SK-N-SH (cell line): Measurements from ENCODE around the gene KANK3. TPM values are rescaled to one million over a fixed set of nuclear protein-coding genes. Genes with fewer than 3 reads are reported as not detected.
A peak's percentile ranks its signal among the peaks of the same experiment; 100 is the strongest.

ENCODE experiments used
- CTCF ChIA-PET: fragments of 300-600, 350-600 bp; formaldehyde crosslinking; extraction: SDS; loops from one replicate; lab custom pipeline; 2021; lab: Yijun Ruan, JAX
- POLR2A ChIA-PET: fragments of 350-600 bp; sonication (Branson Sonifier 250); formaldehyde crosslinking; extraction: SDS; loops from one replicate; lab custom pipeline; 2020; ENCODE audit warnings: antibody characterized with exemption, inconsistent platforms; lab: Yijun Ruan, JAX
- DNase-seq: peaks from one replicate; pipeline ENCODE4 v3.0.0; 2012
- H2AFZ ChIP-seq: fragments of 200-600 bp; sonication (generic); 2 replicates; pipeline ENCODE4 v1.8.1; 2016; ENCODE audit warnings: antibody characterized with exemption, mild to moderate bottlenecking, low read depth
- H3F3A ChIP-seq: fragments of 200-600 bp; sonication (generic); replicated peaks from 2 replicates; pipeline ENCODE3; 2016; ENCODE audit warnings: antibody characterized with exemption, mild to moderate bottlenecking; ENCODE audit not compliant: insufficient read depth
- H3K27ac ChIP-seq, 2 experiments: fragments of 200-500 bp in 1 of 2; fragments of 200-600 bp in 1 of 2; sonication (Bioruptor generic) in 1 of 2; sonication (generic), shearing (Covaris generic) in 1 of 2; 2 replicates each; pipeline versions ENCODE4 v1.5.1 to v1.6.1; 2014 to 2016; ENCODE audit warnings: low read depth in 2 of 2, inconsistent platforms in 1 of 2, low read length in 1 of 2, mild to moderate bottlenecking in 1 of 2, mixed read lengths in 1 of 2
- H3K27me3 ChIP-seq: fragments of 200-600 bp; sonication (generic), shearing (Covaris generic); 2 replicates; pipeline ENCODE4 v1.6.1; 2016; ENCODE audit warnings: mixed run types; ENCODE audit not compliant: insufficient read depth
- H3K36me3 ChIP-seq, 2 experiments: fragments of 200-500 bp in 1 of 2; fragments of 200-600 bp in 1 of 2; sonication (Bioruptor generic) in 1 of 2; sonication (generic) in 1 of 2; replicated peaks in 1 of 2; 2 replicates each; pipeline versions ENCODE3 to v1.5.1; 2014 to 2016; ENCODE audit warnings: low read length in 1 of 2, mild to moderate bottlenecking in 1 of 2; ENCODE audit not compliant: insufficient read depth in 2 of 2, control insufficient read depth in 1 of 2
- H3K4me1 ChIP-seq, 2 experiments: fragments of 200-500 bp in 1 of 2; fragments of 200-600 bp in 1 of 2; sonication (Bioruptor generic) in 1 of 2; sonication (generic), shearing (Covaris generic) in 1 of 2; 2 replicates each; pipeline versions ENCODE4 v1.5.1 to v1.6.1; 2014 to 2016; ENCODE audit warnings: low read depth in 1 of 2, low read length in 1 of 2, mixed run types in 1 of 2; ENCODE audit not compliant: insufficient read depth in 2 of 2, control insufficient read depth in 1 of 2
- H3K4me2 ChIP-seq: fragments of 200-600 bp; sonication (generic), shearing (Covaris generic); 2 replicates; pipeline ENCODE4 v1.6.1; 2017; ENCODE audit warnings: mixed run types
- H3K4me3 ChIP-seq, 2 experiments: fragments of 200-500 bp in 1 of 2; fragments of 200-600 bp in 1 of 2; sonication (Bioruptor generic) in 1 of 2; sonication (generic), shearing (Covaris generic) in 1 of 2; 2 replicates each; pipeline versions ENCODE4 v1.5.1 to v1.8.1; 2014 to 2016; ENCODE audit warnings: low read depth in 2 of 2, inconsistent platforms in 1 of 2, low read length in 1 of 2, mild to moderate bottlenecking in 1 of 2, mixed read lengths in 1 of 2, moderate library complexity in 1 of 2
- H3K79me2 ChIP-seq: fragments of 200-600 bp; sonication (generic); 2 replicates; pipeline ENCODE4 v1.8.1; 2017; ENCODE audit warnings: mild to moderate bottlenecking; ENCODE audit not compliant: insufficient read depth
- H3K9ac ChIP-seq: fragments of 200-600 bp; sonication (generic); 2 replicates; pipeline ENCODE4 v1.6.1; 2017; ENCODE audit warnings: mixed run types
- H3K9me2 ChIP-seq: fragments of 200-600 bp; sonication (generic); 2 replicates; pipeline ENCODE4 v1.6.1; 2017; ENCODE audit warnings: mixed run types
- H3K9me3 ChIP-seq: fragments of 200-600 bp; sonication (generic); 2 replicates; pipeline ENCODE4 v1.6.1; 2017; ENCODE audit warnings: mixed run types, mild to moderate bottlenecking, moderate library complexity
- H4K20me1 ChIP-seq: fragments of 200-600 bp; sonication (generic); 2 replicates; pipeline ENCODE4 v1.6.1; 2017; ENCODE audit warnings: mild to moderate bottlenecking, mixed run types; ENCODE audit not compliant: insufficient read depth
- EZH2phosphoT487 ChIP-seq: fragments of 200-600 bp; sonication (generic); IDR thresholded peaks from 2 replicates; pipeline ENCODE4 v1.6.1; 2017; ENCODE audit warnings: low read depth, mixed run types, mild to moderate bottlenecking, antibody characterized with exemption, moderate library complexity, borderline replicate concordance
- FOSL2 ChIP-seq: IDR thresholded peaks from 2 replicates; pipeline ENCODE4 v1.4.0; 2012; ENCODE audit warnings: low read depth, mild to moderate bottlenecking, moderate library complexity, borderline replicate concordance
- FOXJ3 ChIP-seq: sonication (generic); formaldehyde crosslinking; IDR thresholded peaks from 2 replicates; pipeline ENCODE4 v1.5.1; 2020; ENCODE audit warnings: mild to moderate bottlenecking, missing genetic modification reagents
- GABPA ChIP-seq: IDR thresholded peaks from 2 replicates; pipeline ENCODE4 v1.4.0; 2012; ENCODE audit warnings: low read depth, mild to moderate bottlenecking
- GATA2 ChIP-seq: sonication (generic); formaldehyde crosslinking; IDR thresholded peaks from 2 replicates; pipeline ENCODE4 v1.5.0; 2020; ENCODE audit warnings: mild to moderate bottlenecking, missing genetic modification reagents
- IRF3 ChIP-seq: fragments of 150-350 bp; IDR thresholded peaks from 2 replicates; pipeline ENCODE4 v1.6.1; 2016; ENCODE audit warnings: mild to moderate bottlenecking, low read depth, low read length
- JUND ChIP-seq: IDR thresholded peaks from 2 replicates; pipeline ENCODE4 v1.4.0; 2012
- MAX ChIP-seq: IDR thresholded peaks from 2 replicates; pipeline ENCODE4 v1.4.0; 2012; ENCODE audit warnings: low read depth
- MXI1 ChIP-seq: IDR thresholded peaks from 2 replicates; pipeline ENCODE4 v1.6.1; 2012; ENCODE audit warnings: mild to moderate bottlenecking, low read depth, low read length, improper control_type of control experiment
- NFIC ChIP-seq: IDR thresholded peaks from 2 replicates; pipeline ENCODE4 v1.4.0; 2012; ENCODE audit warnings: borderline replicate concordance
- NRF1 ChIP-seq: IDR thresholded peaks from 2 replicates; pipeline ENCODE4 v1.6.1; 2012; ENCODE audit warnings: low read depth, mild to moderate bottlenecking, low read length
- RCOR1 ChIP-seq: fragments of 150-350 bp; IDR thresholded peaks from 2 replicates; pipeline ENCODE4 v1.6.1; 2017; ENCODE audit warnings: antibody characterized with exemption, low read length
- RFX5 ChIP-seq: IDR thresholded peaks from 2 replicates; pipeline ENCODE4 v1.6.1; 2012; ENCODE audit warnings: mild to moderate bottlenecking, improper control_type of control experiment, low read length
- TAF1 ChIP-seq: IDR thresholded peaks from 2 replicates; pipeline ENCODE4 v1.6.1; 2012; ENCODE audit warnings: low read depth, mild to moderate bottlenecking, low read length, moderate library complexity, borderline replicate concordance
- TCF12 ChIP-seq: IDR thresholded peaks from 2 replicates; pipeline ENCODE4 v1.4.0; 2012
- TEAD4 ChIP-seq: IDR thresholded peaks from 2 replicates; pipeline ENCODE4 v1.4.0; 2012; ENCODE audit warnings: mild to moderate bottlenecking, borderline replicate concordance; ENCODE audit not compliant: insufficient read depth
- USF1 ChIP-seq: IDR thresholded peaks from 2 replicates; pipeline ENCODE4 v1.4.0; 2012; ENCODE audit warnings: low read depth, borderline replicate concordance
- USF2 ChIP-seq: fragments of 150-350 bp; IDR thresholded peaks from 2 replicates; pipeline ENCODE4 v1.6.1; 2017; ENCODE audit warnings: antibody characterized with exemption, low read length, low read depth, borderline replicate concordance
- ZBTB33 ChIP-seq: IDR thresholded peaks from 2 replicates; pipeline ENCODE4 v1.4.0; 2012; ENCODE audit warnings: low read depth, borderline replicate concordance
- WGBS: methylation state at CpG from one replicate; pipeline ENCODE4 v1.1.6; 2017; ENCODE audit warnings: low lambda C conversion rate; 5-methylcytosine and 5-hydroxymethylcytosine counted together
- polyA plus RNA-seq, 3 experiments: library from polyadenylated mRNA; depleted of rRNA; stranded (reverse); fragments of >200 nt; gene quantifications; 2 replicates each; pipeline ENCODE4 v1.2.3, GENCODE V29; 2012

Gene KANK3
- polyA plus RNA-seq, 1 of the 3 experiments (the other 2 are of a cell fraction): 0.51 TPM

GRCh38 chr19:8357007-8357521 is 14.0 kb upstream of the KANK3 start:
- H3K79me2 ChIP-seq: peaks cover 5% of the 10 kb centered on the region; the same call in 1 of the 2 replicates
- H3K9ac ChIP-seq: no peak overlapping the region
- 82% methylated on average over 4 of the region's 4 CpGs for WGBS
- ChIA-PET POLR2A (interaction anchor here (0.5 kb wide), 1 partner anchor 327 kb away, joined by 3 read pairs; no protein-coding TSS in a partner anchor), CTCF (no interaction called here)
- H3K9me2 ChIP-seq: no peaks in the 10 kb centered on the region
- H3F3A ChIP-seq: peaks cover 32% of the 10 kb centered on the region
- no peaks in the 10 kb centered on the region for H3K36me3 ChIP-seq
- H3K4me2 ChIP-seq: no peak overlapping the region
- H3K27ac ChIP-seq: peak overlapping the region in 1 of 2 experiments; percentile 92; a peak in 1 of 4 replicates
- H2AFZ ChIP-seq: no peak overlapping the region
- H3K4me3 ChIP-seq: no peak overlapping the region
- no peak for DNase-seq
- H3K27me3 ChIP-seq: no peaks in the 10 kb centered on the region
- H3K4me1 ChIP-seq: peaks cover 5 to 15% of the 10 kb centered on the region in 2 experiments; a peak in 3 of 4 replicates
- no peaks in the 10 kb centered on the region for H3K9me3 ChIP-seq
- no peak for TF ChIP-seq TEAD4
- H4K20me1 ChIP-seq: no peaks in the 10 kb centered on the region

GRCh38 chr19:8355631-8356402 is 12.8 kb upstream of the KANK3 start:
- Histone ChIP-seq H3K4me3 (no peak overlapping the region), H3K4me2 (peak overlapping the region; percentile 55), H3K9ac (peak overlapping the region; percentile 48; the same call in 1 of the 2 replicates)
- TF ChIP-seq USF2 (no peak), NRF1 (no peak), TEAD4 (peak; percentile 76), TAF1 (no peak), TCF12 (peak; percentile 92), RFX5 (no peak), IRF3 (no peak), ZBTB33 (peak; percentile 61; the same call in 1 of the 2 replicates), MXI1 (no peak), NFIC (peak; percentile 95), RCOR1 (no peak), USF1 (no peak), GATA2 (no peak), GABPA (peak; percentile 24), JUND (peak; percentile 90), FOXJ3 (CRISPR knock-in tag) (no peak), EZH2phosphoT487 (no peak), MAX (peak; percentile 79; the same call in 1 of the 2 replicates), FOSL2 (peak; percentile 93)

More at GRCh38 chr19:8355631-8356402, 12.8 kb upstream of the KANK3 start:
- Histone ChIP-seq H3K9me2 (no peaks in the 10 kb centered on the region), H3K79me2 (peaks cover 5% of the 10 kb centered on the region; the same call in 1 of the 2 replicates), H3K4me1 (peaks cover 0 to 12% of the 10 kb centered on the region in 2 experiments; a peak in 2 of 4 replicates), H2AFZ (no peak overlapping the region), H3K9me3 (no peaks in the 10 kb centered on the region), H3K27ac (peak overlapping the region in 1 of 2 experiments; percentile 92; a peak in 2 of 4 replicates), H4K20me1 (no peaks in the 10 kb centered on the region), H3F3A (peaks cover 31% of the 10 kb centered on the region), H3K36me3 (no peaks in the 10 kb centered on the region), H3K27me3 (no peaks in the 10 kb centered on the region)
- POLR2A ChIA-PET: interaction anchor here (0.6 kb wide), 1 partner anchor 150 kb away, joined by 3 read pairs; no protein-coding TSS in a partner anchor
- WGBS: 59% methylated on average over 5 of the region's 6 CpGs
- CTCF ChIA-PET: interaction anchor here (0.8 to 3.8 kb wide), 9 partner anchors 11 to 225 kb away, joined by 3 to 78 read pairs (median 33); partner anchors contain the start of genes ANGPTL4, MARCHF2 and RAB11B
- DNase-seq: no peak
